GM12864 (cell line): ENCODE measurements around the gene RCSD1.

ENCODE experiments used
- DNase-seq: peaks from one replicate; pipeline ENCODE4 v3.0.0-alpha.2; 2011; ENCODE audit warnings: low read depth
- H3K4me3 ChIP-seq: 2 replicates; pipeline ENCODE4 v1.5.1; 2011; ENCODE audit warnings: mild to moderate bottlenecking, low read depth, low read length, control low read depth
- TF ChIP-seq, protein P1 (sequence below): IDR thresholded peaks from 2 replicates; pipeline ENCODE4 v1.5.1; 2011; ENCODE audit warnings: low read depth, mild to moderate bottlenecking, moderate library complexity, low read length, control low read depth, inconsistent platforms; ENCODE audit errors: missing control alignments

Gene RCSD1

DNA sequence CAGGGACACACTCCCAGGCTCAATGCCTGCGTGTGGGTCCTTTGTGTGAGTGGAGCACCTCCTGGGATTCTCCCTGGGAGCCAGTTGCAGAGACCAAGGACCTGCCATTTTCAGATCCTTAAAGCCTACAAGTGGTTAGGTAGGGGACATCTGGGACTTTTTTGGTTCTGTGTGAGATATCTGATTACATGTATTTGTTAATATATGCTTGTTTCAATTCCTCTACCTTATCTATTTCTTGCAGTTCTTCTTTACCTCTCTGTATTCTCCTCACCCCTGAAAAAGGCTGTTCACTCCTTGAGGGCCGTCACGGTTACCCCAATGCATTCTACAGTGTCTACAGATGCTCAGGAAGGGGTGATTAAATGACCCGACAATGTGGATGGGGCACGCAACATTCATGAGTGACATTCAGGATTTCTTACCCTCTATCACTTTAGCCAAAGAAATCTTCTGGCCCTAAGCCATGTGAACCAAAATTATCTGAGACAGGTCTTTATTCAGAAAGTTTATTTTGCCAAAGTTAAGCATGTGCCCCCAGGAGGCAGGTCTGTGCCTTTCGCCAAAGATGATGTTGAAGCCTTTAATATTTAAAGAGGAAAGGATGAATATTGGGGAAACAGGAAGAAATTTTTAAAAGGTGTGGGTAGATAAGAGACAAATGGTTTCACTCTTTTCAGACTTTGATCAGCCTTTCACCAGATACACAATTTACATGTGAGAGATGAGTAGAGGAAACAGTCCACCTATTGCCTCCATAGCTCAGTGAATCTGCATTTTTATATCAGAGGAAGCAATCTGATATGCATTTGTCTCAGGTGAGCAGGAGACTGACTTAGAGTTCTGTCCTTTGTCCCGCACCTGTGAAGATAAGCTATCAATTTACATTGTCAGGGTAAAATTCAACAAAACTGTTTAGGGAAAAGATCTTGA lies 47.1 kb downstream of the RCSD1 start:
- H3K4me3 ChIP-seq, result no peak overlapping the region
- TF ChIP-seq, protein P1, sequence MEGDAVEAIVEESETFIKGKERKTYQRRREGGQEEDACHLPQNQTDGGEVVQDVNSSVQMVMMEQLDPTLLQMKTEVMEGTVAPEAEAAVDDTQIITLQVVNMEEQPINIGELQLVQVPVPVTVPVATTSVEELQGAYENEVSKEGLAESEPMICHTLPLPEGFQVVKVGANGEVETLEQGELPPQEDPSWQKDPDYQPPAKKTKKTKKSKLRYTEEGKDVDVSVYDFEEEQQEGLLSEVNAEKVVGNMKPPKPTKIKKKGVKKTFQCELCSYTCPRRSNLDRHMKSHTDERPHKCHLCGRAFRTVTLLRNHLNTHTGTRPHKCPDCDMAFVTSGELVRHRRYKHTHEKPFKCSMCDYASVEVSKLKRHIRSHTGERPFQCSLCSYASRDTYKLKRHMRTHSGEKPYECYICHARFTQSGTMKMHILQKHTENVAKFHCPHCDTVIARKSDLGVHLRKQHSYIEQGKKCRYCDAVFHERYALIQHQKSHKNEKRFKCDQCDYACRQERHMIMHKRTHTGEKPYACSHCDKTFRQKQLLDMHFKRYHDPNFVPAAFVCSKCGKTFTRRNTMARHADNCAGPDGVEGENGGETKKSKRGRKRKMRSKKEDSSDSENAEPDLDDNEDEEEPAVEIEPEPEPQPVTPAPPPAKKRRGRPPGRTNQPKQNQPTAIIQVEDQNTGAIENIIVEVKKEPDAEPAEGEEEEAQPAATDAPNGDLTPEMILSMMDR, result no peak
- DNase-seq, result no peak

DNA sequence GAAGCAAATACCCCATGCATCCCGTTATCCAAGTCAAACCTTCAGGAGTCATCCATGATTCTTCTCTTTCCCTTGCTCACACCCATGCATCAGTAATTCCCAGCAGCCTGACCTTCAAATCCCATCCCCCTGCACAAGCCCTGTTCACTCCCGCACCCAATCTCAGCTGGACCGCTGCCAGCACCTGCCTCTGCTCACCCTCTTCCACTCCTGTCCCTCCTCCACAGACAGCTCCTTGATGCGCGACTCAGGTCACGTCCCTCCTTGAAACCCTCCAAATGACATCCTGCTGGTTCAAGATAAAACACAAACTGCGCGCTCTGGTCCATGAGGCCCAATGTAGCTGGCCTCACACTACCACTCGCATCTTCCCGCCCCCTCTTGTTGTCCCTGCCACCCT lies 48.4 kb downstream of the RCSD1 start:
- no peak for DNase-seq
- TF ChIP-seq, protein P1, result no peak
- H3K4me3 ChIP-seq, result no peak overlapping the region

DNA sequence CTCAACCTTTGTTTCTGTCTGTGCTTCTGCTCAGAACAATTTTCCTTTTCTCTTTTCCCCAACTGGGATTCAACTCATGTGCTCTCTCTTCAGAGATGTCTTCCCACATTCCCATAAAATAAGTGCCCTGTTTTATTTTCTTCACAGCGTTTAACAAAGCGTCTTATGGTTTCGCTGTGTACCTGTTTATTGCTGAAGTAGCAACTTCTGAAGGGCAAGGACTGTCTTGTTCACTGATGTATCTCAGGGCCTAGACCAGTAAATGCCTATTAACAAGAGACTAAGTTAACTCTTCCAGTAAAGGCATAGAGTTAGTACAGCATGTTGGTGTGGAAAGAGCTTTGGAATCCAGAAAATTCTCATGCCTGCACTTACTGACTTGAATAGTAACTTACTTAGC lies 48.8 kb downstream of the RCSD1 start:
- no peak overlapping the region for H3K4me3 ChIP-seq
- DNase-seq, result no peak
- TF ChIP-seq, protein P1, result no peak

DNA sequence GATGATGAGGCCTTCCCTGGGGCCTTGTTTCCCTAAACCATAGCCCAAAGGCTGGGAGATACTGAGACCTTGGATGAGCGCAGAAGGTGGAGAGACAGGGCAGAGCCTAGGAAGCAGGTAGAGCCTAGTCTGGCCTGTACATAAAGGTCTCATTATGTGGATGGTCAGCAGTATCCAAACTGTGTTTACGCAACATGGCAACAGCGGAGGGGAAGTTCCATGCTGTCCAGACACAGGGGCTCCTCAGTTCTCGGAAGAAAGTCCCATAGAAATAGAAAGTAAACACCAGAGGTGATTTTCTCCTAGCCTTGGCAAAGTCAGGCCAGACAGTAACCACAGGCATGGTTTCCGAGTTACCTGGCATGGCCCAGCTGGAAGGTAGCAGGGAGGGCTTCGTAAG lies 49.7 kb downstream of the RCSD1 start:
- TF ChIP-seq, protein P1, result no peak
- DNase-seq, result no peak
- H3K4me3 ChIP-seq, result no peak overlapping the region

- DNase-seq, result no peak
- TF ChIP-seq, protein P1, result no peak
- no peak overlapping the region for H3K4me3 ChIP-seq
These were observed 51.0 kb downstream of the RCSD1 start for GRCh38 chr1:167681024-167681423.

- no peak for DNase-seq
- TF ChIP-seq, protein P1, result no peak
- H3K4me3 ChIP-seq, result no peak overlapping the region
These were observed 51.5 kb downstream of the RCSD1 start for GRCh38 chr1:167681451-167682098.
